Measurements from ENCODE around the gene TDRD3.
A peak's percentile ranks its signal among the peaks of the same experiment; 100 is the strongest.
"Not testable (repeated sequence)": the region's sequence is repeated elsewhere in the genome, so short reads cannot be mapped to it uniquely, and the experiment has no call there.

Gene TDRD3

GRCh38 chr13:60396783-60397703, at the start of gene TDRD3:
TSS of gene TDRD3 (plus strand) at chr13:60397220. CDS start at chr13:60397365, 145 bp downstream.
- DNase-seq, result peak; percentile 85

- DNase-seq, result peak; percentile 15
These were observed 49.3 kb upstream of the TDRD3 start for GRCh38 chr13:60347690-60348089.

- DNase-seq, result no peak
These were observed 48.9 kb upstream of the TDRD3 start for GRCh38 chr13:60348097-60348496.

- no peak for DNase-seq
These were observed 45.7 kb upstream of the TDRD3 start for GRCh38 chr13:60351326-60351725.

- DNase-seq, result no peak
These were observed 45.0 kb upstream of the TDRD3 start for GRCh38 chr13:60351855-60352615.

- DNase-seq, result no peak
These were observed 44.4 kb upstream of the TDRD3 start for GRCh38 chr13:60352644-60353043.

GRCh38 chr13:60355056-60355455, 42.0 kb upstream of the TDRD3 start:
- no peak for DNase-seq

- no peak for DNase-seq
These were observed 40.0 kb upstream of the TDRD3 start for GRCh38 chr13:60356970-60357369.

- DNase-seq, result no peak
These were observed 38.6 kb upstream of the TDRD3 start for GRCh38 chr13:60358453-60358852.

GRCh38 chr13:60363288-60363687, 33.7 kb upstream of the TDRD3 start:
- DNase-seq, result no peak

- peak; percentile 2 for DNase-seq
These were observed 27.8 kb upstream of the TDRD3 start for GRCh38 chr13:60369242-60369641.

- DNase-seq, result no peak
These were observed 26.7 kb upstream of the TDRD3 start for GRCh38 chr13:60370343-60370742.

- DNase-seq, result no peak
These were observed 24.9 kb upstream of the TDRD3 start for GRCh38 chr13:60372141-60372540.

GRCh38 chr13:60379282-60379681, 17.7 kb upstream of the TDRD3 start:
- not testable (repeated sequence) for DNase-seq

- DNase-seq, result no peak
These were observed 17.0 kb upstream of the TDRD3 start for GRCh38 chr13:60379837-60380565.

- no peak for DNase-seq
These were observed 12.1 kb upstream of the TDRD3 start for GRCh38 chr13:60384911-60385310.

- DNase-seq, result no peak
These were observed 10.8 kb upstream of the TDRD3 start for GRCh38 chr13:60386250-60386649.

- no peak for DNase-seq
These were observed 4.9 kb upstream of the TDRD3 start for GRCh38 chr13:60392131-60392530.

- peak; percentile 96 for DNase-seq
These were observed 843 bp upstream of the TDRD3 start for GRCh38 chr13:60395971-60396782.

- DNase-seq, result peak; percentile 61
These were observed 821 bp downstream of the TDRD3 start for GRCh38 chr13:60397704-60398378.

- DNase-seq, result no peak
These were observed 1.4 kb downstream of the TDRD3 start for GRCh38 chr13:60398379-60398891.
